Endothelial cell of umbilical vein (primary cell): Measurements from ENCODE around the gene RENBP. TPM values are rescaled to one million over a fixed set of nuclear protein-coding genes. Genes with fewer than 3 reads are reported as not detected.

Source experiments
- BruUV-seq: library from RNA; stranded (reverse); fragments of 400-500 nt; replicated peaks from 2 replicates; lab custom pipeline; 2021; lab: Mats Ljungman, UMichigan
- CTCF ChIA-PET: fragments of 300-600, 350-600 bp; sonication (Branson Sonifier 250); formaldehyde crosslinking; loops from one replicate; lab custom pipeline; 2021; ENCODE audit warnings: antibody characterized with exemption, inconsistent platforms; lab: Charles Lee
- POLR2A ChIA-PET: fragments of 300-600, 350-600 bp; sonication (Branson Sonifier 250); formaldehyde crosslinking; loops from one replicate; lab custom pipeline; 2021; ENCODE audit warnings: antibody characterized with exemption, inconsistent platforms; lab: Charles Lee
- DNase-seq: peaks from one replicate; pipeline ENCODE4 v3.0.0-alpha.2; 2011; ENCODE audit warnings: low read depth, low spot score
- FAIRE-seq: peaks from 2 replicates; lab custom pipeline; 2011; peaks lifted over from hg19 to GRCh38; lab: Jason Lieb, UNC
- H2AFZ ChIP-seq: 2 replicates; pipeline ENCODE4 v1.6.0; 2012; ENCODE audit warnings: low read depth, low read length, control low read depth, inconsistent platforms
- H3K27ac ChIP-seq: 2 replicates; pipeline ENCODE4 v1.5.1; 2011; ENCODE audit warnings: low read depth, mild to moderate bottlenecking, control low read depth, low read length, moderate library complexity; ENCODE audit not compliant: insufficient read depth
- H3K27me3 ChIP-seq, 2 experiments: 2 replicates each; pipeline versions ENCODE4 v1.6.0 to v1.6.1; 2011; ENCODE audit warnings: low read length in 2 of 2, mixed read lengths in 1 of 2; ENCODE audit not compliant: control insufficient read depth in 2 of 2, insufficient read depth in 2 of 2
- H3K36me3 ChIP-seq, 2 experiments: 2 replicates in 1 of 2; 3 replicates in 1 of 2; pipeline ENCODE4 v1.5.1; 2011; ENCODE audit warnings: low read length in 2 of 2, mild to moderate bottlenecking in 1 of 2, moderate library complexity in 1 of 2; ENCODE audit not compliant: control insufficient read depth in 2 of 2, insufficient read depth in 2 of 2; ENCODE audit errors: extremely low read depth in 1 of 2
- H3K4me1 ChIP-seq: 3 replicates; pipeline ENCODE4 v1.5.1; 2011; ENCODE audit warnings: mild to moderate bottlenecking, low read length; ENCODE audit not compliant: control insufficient read depth, insufficient read depth; ENCODE audit errors: extremely low read depth
- H3K4me2 ChIP-seq: 2 replicates; pipeline ENCODE4 v1.6.1; 2011; ENCODE audit warnings: low read length, control low read depth, mixed read lengths; ENCODE audit not compliant: insufficient read depth
- H3K4me3 ChIP-seq, 3 experiments: fragments of 200-600 bp in 1 of 3; sonication (generic), shearing (Covaris generic) in 1 of 3; replicated peaks in 1 of 3; 2 replicates each; pipeline ENCODE4 v1.5.1; 2011 to 2016; ENCODE audit warnings: control low read depth in 3 of 3, low read length in 3 of 3, mild to moderate bottlenecking in 2 of 3, inconsistent platforms in 1 of 3, low read depth in 1 of 3, moderate library complexity in 1 of 3; ENCODE audit not compliant: insufficient read depth in 1 of 3
- H3K79me2 ChIP-seq: 2 replicates; pipeline ENCODE4 v1.6.0; 2012; ENCODE audit warnings: low read length, inconsistent platforms; ENCODE audit not compliant: control insufficient read depth, insufficient read depth
- H3K9ac ChIP-seq: replicated peaks from 2 replicates; pipeline ENCODE3; 2011; ENCODE audit warnings: low read length, control low read depth; ENCODE audit not compliant: insufficient read depth; ENCODE audit errors: extremely low read depth
- H3K9me1 ChIP-seq: replicated peaks from 3 replicates; pipeline ENCODE4 v1.6.0; 2011; ENCODE audit warnings: mild to moderate bottlenecking, low read length; ENCODE audit not compliant: control insufficient read depth, insufficient read depth; ENCODE audit errors: extremely low read depth
- H3K9me3 ChIP-seq: replicated peaks from 2 replicates; pipeline ENCODE4 v1.5.1; 2012; ENCODE audit warnings: low read length, inconsistent platforms; ENCODE audit not compliant: control insufficient read depth, insufficient read depth
- H4K20me1 ChIP-seq: replicated peaks from 2 replicates; pipeline ENCODE3; 2011; ENCODE audit warnings: mild to moderate bottlenecking, low read length; ENCODE audit not compliant: control insufficient read depth, insufficient read depth; ENCODE audit errors: extremely low read depth
- EZH2 ChIP-seq: IDR thresholded peaks from 2 replicates; pipeline ENCODE4 v1.6.1; 2012; ENCODE audit warnings: borderline replicate concordance, low read depth, mild to moderate bottlenecking, moderate library complexity, low read length, inconsistent platforms; ENCODE audit not compliant: severe bottlenecking
- FOS ChIP-seq: IDR thresholded peaks from 2 replicates; pipeline ENCODE4 v1.6.1; 2011; ENCODE audit warnings: mild to moderate bottlenecking, low read length, moderate library complexity, borderline replicate concordance; ENCODE audit not compliant: insufficient read depth
- GATA2 ChIP-seq: IDR thresholded peaks from 2 replicates; pipeline ENCODE4 v1.7.0; 2011; ENCODE audit warnings: low read depth, mild to moderate bottlenecking, moderate library complexity, mixed read lengths, low read length; ENCODE audit not compliant: insufficient read length, insufficient read depth
- JUN ChIP-seq: IDR thresholded peaks from 2 replicates; pipeline ENCODE4 v1.6.1; 2011; ENCODE audit warnings: borderline replicate concordance, low read depth; ENCODE audit not compliant: insufficient read length, insufficient read depth
- MYC ChIP-seq: IDR thresholded peaks from one replicate; pipeline ENCODE4 v1.6.1; 2011; ENCODE audit warnings: mild to moderate bottlenecking, low read depth, low read length
- POLR2A ChIP-seq: IDR thresholded peaks from 2 replicates; pipeline ENCODE4 v1.6.1; 2012; ENCODE audit warnings: low read depth, mild to moderate bottlenecking, control low read depth, low read length
- POLR2AphosphoS5 ChIP-seq: IDR thresholded peaks from 2 replicates; pipeline ENCODE4 v1.6.1; 2012; ENCODE audit warnings: low read depth, mild to moderate bottlenecking, control low read depth, low read length, moderate library complexity; ENCODE audit not compliant: insufficient read depth
- dilution Hi-C: fragments of 300-500 bp; cut with MboI; formaldehyde crosslinking; loops from one replicate; pipeline ENCODE4 v1.15.0; 2019; ENCODE audit warnings: low sequenced_read_pairs; ENCODE audit not compliant: extremely low pct_ligation_motif_present
- intact Hi-C: fragments of 100-400 bp; cut with micrococcal nuclease; formaldehyde crosslinking; loops from one replicate; pipeline ENCODE4 v1.10.0; 2022
- polyA plus RNA-seq, 4 experiments: library from polyadenylated mRNA; depleted of rRNA in 3 of 4; stranded (reverse) in 3 of 4; unstranded in 1 of 4; fragments of >200 nt; gene quantifications; 2 replicates each; pipeline versions ENCODE4 v1.2.1 to v1.2.3, GENCODE V29; 2011 to 2012; ENCODE audit warnings: missing spikeins in 1 of 4
- total RNA-seq: library from RNA; stranded (reverse); gene quantifications from 2 replicates; pipeline ENCODE4 v1.2.3, GENCODE V29; 2021
- TF ChIP-seq, protein P1 (sequence below): IDR thresholded peaks from 2 replicates; pipeline ENCODE4 v1.6.1; 2011; ENCODE audit not compliant: insufficient read depth, insufficient read length
- TF ChIP-seq, protein P2 (sequence below), 2 donors: IDR thresholded peaks; 1 replicate in 1 of 2; 2 replicates in 1 of 2; pipeline ENCODE4 v1.5.1; 2011; ENCODE audit warnings: low read length in 2 of 2, mild to moderate bottlenecking in 2 of 2, moderate library complexity in 2 of 2, control low read depth in 1 of 2, inconsistent platforms in 1 of 2, low read depth in 1 of 2; ENCODE audit not compliant: insufficient read depth in 1 of 2; ENCODE audit errors: extremely low read depth in 1 of 2

The RENBP gene
- total and polyA plus RNA-seq, 2 donors (not counting 3 experiments of a cell fraction or from before 2014, with no cell fraction given), result 8.0 to 16.0 TPM

DNA sequence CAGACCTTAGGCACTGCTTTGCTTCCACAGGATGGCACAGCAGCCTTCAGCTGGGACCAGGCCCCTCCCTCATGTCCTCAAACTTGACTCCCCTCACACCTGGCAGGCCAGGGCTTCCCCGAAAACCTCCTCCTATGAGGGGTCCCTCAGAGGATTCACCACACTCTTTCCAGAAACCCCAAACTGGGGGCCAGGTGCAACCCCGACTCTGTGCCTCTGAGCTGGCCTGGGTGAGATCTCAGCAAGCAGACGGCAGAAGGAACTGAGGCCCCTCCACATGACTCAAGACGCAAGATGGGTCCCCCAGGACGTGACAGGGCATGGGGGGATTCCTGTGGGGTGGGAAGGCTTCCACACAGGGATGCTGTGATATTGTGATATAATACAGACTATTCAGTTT, 21.0 kb upstream of the RENBP start:
- H2AFZ ChIP-seq, result no peak overlapping the region
- no peaks in the 10 kb centered on the region for H3K27me3 ChIP-seq
- no peaks in the 10 kb centered on the region for H4K20me1 ChIP-seq
- FAIRE-seq (no peak), DNase-seq (no peak)
- no peak overlapping the region for H3K4me2 ChIP-seq
- dilution Hi-C loops, result no loop called here
- H3K9ac ChIP-seq, result no peak overlapping the region
- ChIA-PET POLR2A (no interaction called here), CTCF (interaction anchor here (1.2 kb wide), 1 partner anchor 43 kb away, joined by 3 read pairs; no protein-coding TSS in a partner anchor)
- peaks cover 4 to 20% of the 10 kb centered on the region in 2 experiments for H3K36me3 ChIP-seq
- peaks cover 28% of the 10 kb centered on the region for H3K4me1 ChIP-seq
- H3K27ac ChIP-seq, result no peak overlapping the region
- no peaks in the 10 kb centered on the region for H3K9me3 ChIP-seq
- no peak overlapping the region for H3K4me3 ChIP-seq
- intact Hi-C loops, result no loop called here
- no peak for TF ChIP-seq FOS
- no peak for TF ChIP-seq POLR2AphosphoS5
- TF ChIP-seq, protein P1, sequence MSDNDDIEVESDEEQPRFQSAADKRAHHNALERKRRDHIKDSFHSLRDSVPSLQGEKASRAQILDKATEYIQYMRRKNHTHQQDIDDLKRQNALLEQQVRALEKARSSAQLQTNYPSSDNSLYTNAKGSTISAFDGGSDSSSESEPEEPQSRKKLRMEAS, result no peak
- TF ChIP-seq, protein P2, sequence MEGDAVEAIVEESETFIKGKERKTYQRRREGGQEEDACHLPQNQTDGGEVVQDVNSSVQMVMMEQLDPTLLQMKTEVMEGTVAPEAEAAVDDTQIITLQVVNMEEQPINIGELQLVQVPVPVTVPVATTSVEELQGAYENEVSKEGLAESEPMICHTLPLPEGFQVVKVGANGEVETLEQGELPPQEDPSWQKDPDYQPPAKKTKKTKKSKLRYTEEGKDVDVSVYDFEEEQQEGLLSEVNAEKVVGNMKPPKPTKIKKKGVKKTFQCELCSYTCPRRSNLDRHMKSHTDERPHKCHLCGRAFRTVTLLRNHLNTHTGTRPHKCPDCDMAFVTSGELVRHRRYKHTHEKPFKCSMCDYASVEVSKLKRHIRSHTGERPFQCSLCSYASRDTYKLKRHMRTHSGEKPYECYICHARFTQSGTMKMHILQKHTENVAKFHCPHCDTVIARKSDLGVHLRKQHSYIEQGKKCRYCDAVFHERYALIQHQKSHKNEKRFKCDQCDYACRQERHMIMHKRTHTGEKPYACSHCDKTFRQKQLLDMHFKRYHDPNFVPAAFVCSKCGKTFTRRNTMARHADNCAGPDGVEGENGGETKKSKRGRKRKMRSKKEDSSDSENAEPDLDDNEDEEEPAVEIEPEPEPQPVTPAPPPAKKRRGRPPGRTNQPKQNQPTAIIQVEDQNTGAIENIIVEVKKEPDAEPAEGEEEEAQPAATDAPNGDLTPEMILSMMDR (IDR thresholded peaks at IDR 0.05; ENCODE audit: extremely low read depth in 1 of 2, insufficient read depth in 1 of 2, low read depth in 1 of 2, low read length in 2 of 2), result no peak
- TF ChIP-seq MYC, result no peak
- TF ChIP-seq JUN, result no peak
- no peak for TF ChIP-seq EZH2
- no peak for TF ChIP-seq GATA2
- no peak for TF ChIP-seq POLR2A
- BruUV-seq, result no TSS peak
- H3K9me1 ChIP-seq, result no peaks in the 10 kb centered on the region
- peaks cover 76% of the 10 kb centered on the region for H3K79me2 ChIP-seq
